ENCODE results near the gene PREX1. TPM values are rescaled to one million over a fixed set of nuclear protein-coding genes. Genes with fewer than 3 reads are reported as not detected.

The PREX1 gene
- total RNA-seq, 2 experiments from 2014 or later: 20.7 to 25.3 TPM

DNA sequence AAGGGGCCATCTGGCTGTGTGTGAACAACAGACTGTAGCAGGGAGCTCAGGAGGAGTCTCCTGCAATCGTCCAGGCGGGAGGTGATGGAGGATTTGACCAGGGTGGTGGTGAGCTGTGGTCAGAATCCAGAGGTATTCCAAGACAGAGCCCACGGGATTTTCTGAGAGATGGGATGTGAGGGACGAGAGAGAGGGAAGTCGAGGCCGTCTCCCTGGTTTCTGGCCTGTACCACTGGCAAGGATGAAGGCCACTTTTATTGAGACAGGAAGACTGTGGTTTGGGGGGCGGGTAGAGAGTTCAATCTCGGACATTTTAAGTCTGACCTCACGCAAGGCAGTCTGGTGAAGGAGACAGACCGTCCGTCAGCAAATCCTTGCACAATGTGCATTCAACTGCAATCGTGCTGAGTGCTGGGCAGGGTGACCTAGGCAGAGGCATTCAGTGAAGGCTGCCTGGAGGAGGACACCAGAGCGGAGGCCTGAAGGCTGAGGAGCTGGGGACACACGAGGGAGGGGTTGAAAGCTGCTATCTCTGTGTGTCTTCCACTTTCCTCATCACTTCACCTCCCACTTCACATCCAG is 53.9 kb downstream of the PREX1 start:
- CTCF ChIA-PET (ENCODE audit: unreplicated experiment): interaction anchor here (0.7 kb wide), 1 partner anchor 18 kb away, joined by 3 read pairs; no protein-coding TSS in a partner anchor
- H3K9me2 ChIP-seq (ENCODE audit: insufficient read depth, low read length): no peaks in the 10 kb centered on the region
- H2AFZ ChIP-seq (ENCODE audit: low read length): no peak overlapping the region
- no peak for TF ChIP-seq EZH2phosphoT487 (IDR thresholded peaks at IDR 0.05; ENCODE audit: borderline replicate concordance, low read depth, low read length)
- TF ChIP-seq, protein P1, sequence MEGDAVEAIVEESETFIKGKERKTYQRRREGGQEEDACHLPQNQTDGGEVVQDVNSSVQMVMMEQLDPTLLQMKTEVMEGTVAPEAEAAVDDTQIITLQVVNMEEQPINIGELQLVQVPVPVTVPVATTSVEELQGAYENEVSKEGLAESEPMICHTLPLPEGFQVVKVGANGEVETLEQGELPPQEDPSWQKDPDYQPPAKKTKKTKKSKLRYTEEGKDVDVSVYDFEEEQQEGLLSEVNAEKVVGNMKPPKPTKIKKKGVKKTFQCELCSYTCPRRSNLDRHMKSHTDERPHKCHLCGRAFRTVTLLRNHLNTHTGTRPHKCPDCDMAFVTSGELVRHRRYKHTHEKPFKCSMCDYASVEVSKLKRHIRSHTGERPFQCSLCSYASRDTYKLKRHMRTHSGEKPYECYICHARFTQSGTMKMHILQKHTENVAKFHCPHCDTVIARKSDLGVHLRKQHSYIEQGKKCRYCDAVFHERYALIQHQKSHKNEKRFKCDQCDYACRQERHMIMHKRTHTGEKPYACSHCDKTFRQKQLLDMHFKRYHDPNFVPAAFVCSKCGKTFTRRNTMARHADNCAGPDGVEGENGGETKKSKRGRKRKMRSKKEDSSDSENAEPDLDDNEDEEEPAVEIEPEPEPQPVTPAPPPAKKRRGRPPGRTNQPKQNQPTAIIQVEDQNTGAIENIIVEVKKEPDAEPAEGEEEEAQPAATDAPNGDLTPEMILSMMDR (conservative IDR thresholded peaks at IDR 0.05; ENCODE audit: low read length): no peak
- no peak overlapping the region for H3K4me2 ChIP-seq (ENCODE audit: low read length)
- no TSS peak for BruUV-seq (replicated peaks)
- DNase-seq (ENCODE audit: low spot score): no peak
- peaks cover 6% of the 10 kb centered on the region; the same call in 1 of the 2 replicates for H3K36me3 ChIP-seq (ENCODE audit: insufficient read depth, low read length)
- H3K4me3 ChIP-seq (ENCODE audit: low read depth, low read length, poor library complexity, severe bottlenecking): no peak overlapping the region
- peaks cover 16% of the 10 kb centered on the region; the same call in 1 of the 2 replicates for H3K9me3 ChIP-seq (ENCODE audit: low read length)
- H3K27ac ChIP-seq (ENCODE audit: low read depth, low read length, poor library complexity, severe bottlenecking): no peak overlapping the region
- POLR2A ChIA-PET: interaction anchor here (1.1 kb wide), 1 partner anchor 12 kb away, joined by 3 read pairs; no protein-coding TSS in a partner anchor
- H3K79me2 ChIP-seq (ENCODE audit: insufficient read depth, low read depth, low read length): peaks cover 7% of the 10 kb centered on the region; the same call in 1 of the 2 replicates
- H3K4me1 ChIP-seq (ENCODE audit: insufficient read depth, low read length, poor library complexity, severe bottlenecking): peaks cover 33% of the 10 kb centered on the region
- intact Hi-C loops (cut with micrococcal nuclease; ENCODE audit: unreplicated experiment): no loop called here
- H4K20me1 ChIP-seq (ENCODE audit: insufficient read depth, low read length): no peaks in the 10 kb centered on the region

DNA sequence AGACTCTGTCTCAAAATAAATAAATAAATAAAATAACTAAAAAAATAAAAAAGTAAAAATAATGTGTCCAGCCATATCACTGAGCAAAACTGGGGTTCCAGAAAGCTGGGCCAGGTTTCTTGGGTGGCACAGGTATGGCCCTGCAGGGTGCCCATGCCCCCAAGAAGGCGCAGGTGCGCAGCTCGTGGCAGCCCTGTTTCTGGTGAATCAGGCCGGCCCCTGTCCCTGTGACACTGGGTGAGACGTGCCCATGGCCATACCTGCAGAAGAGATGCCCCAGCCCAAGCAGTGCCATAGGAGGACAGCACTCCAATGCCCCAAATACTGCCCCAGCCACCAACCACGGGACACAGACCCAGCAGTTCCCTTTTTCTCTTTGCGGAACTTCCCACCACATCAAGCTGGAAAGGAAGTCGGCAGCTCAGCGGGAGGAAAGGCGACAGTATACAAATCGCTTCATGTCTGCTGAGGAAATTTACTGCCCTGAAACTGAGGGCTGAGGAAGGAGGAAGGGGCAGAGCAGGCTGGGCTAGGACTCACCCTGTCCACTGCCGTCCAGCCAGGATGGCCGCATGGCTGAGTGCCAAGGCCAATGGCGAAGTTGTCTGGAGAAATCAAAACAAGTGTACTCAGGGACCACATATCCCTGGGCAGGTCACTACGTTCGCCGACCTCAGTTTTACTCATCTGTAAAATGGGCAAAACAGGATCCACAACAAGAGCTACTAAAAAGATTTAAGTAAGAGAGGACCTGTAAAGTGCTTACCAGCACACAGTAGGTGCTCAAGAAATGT is 55.4 kb downstream of the PREX1 start:
- ChIA-PET CTCF (ENCODE audit: unreplicated experiment) (no interaction called here), POLR2A (interaction anchor here (1.1 kb wide), 1 partner anchor 10 kb away, joined by 3 read pairs; no protein-coding TSS in a partner anchor)
- H2AFZ ChIP-seq (ENCODE audit: low read length): no peak overlapping the region
- H4K20me1 ChIP-seq (ENCODE audit: insufficient read depth, low read length): no peaks in the 10 kb centered on the region
- H3K9me2 ChIP-seq (ENCODE audit: insufficient read depth, low read length): no peaks in the 10 kb centered on the region
- H3K4me1 ChIP-seq (ENCODE audit: insufficient read depth, low read length, poor library complexity, severe bottlenecking): peaks cover 36% of the 10 kb centered on the region
- TF ChIP-seq, protein P1 (conservative IDR thresholded peaks at IDR 0.05; ENCODE audit: low read length): no peak
- no peak for TF ChIP-seq EZH2phosphoT487 (IDR thresholded peaks at IDR 0.05; ENCODE audit: borderline replicate concordance, low read depth, low read length)
- H3K9me3 ChIP-seq (ENCODE audit: low read length): peaks cover 12% of the 10 kb centered on the region; the same call in 1 of the 2 replicates
- no peak overlapping the region for H3K27ac ChIP-seq (ENCODE audit: low read depth, low read length, poor library complexity, severe bottlenecking)
- peaks cover 4% of the 10 kb centered on the region; the same call in 1 of the 2 replicates for H3K79me2 ChIP-seq (ENCODE audit: insufficient read depth, low read depth, low read length)
- no TSS peak for BruUV-seq (replicated peaks)
- peaks cover 6% of the 10 kb centered on the region; the same call in 1 of the 2 replicates for H3K36me3 ChIP-seq (ENCODE audit: insufficient read depth, low read length)
- H3K4me3 ChIP-seq (ENCODE audit: low read depth, low read length, poor library complexity, severe bottlenecking): no peak overlapping the region
- DNase-seq (ENCODE audit: low spot score): peak; percentile 41
- intact Hi-C loops (cut with micrococcal nuclease; ENCODE audit: unreplicated experiment): no loop called here
- H3K4me2 ChIP-seq (ENCODE audit: low read length): peak overlapping the region; percentile 40

Measured in OCI-LY7 (cell line).